HS-27A (cell line): ENCODE results near the gene IL36G.
"Not testable (repeated sequence)": the region's sequence is repeated elsewhere in the genome, so short reads cannot be mapped to it uniquely, and the experiment has no call there.

Experiments used
- DNase-seq: peaks from one replicate; pipeline ENCODE4 v3.0.0-alpha.2; 2012; ENCODE audit warnings: low read depth, missing footprints

IL36G gene

GRCh38 chr2:112977559-112978056 lies at the start of gene IL36G:
Gene IL36G (plus strand): TSS chr2:112978006. CDS start chr2:112978639, 633 bp downstream.
- no peak for DNase-seq

GRCh38 chr2:112933261-112933660 lies 44.5 kb upstream of the IL36G start:
- no peak for DNase-seq

- not testable (repeated sequence) for DNase-seq
Measured at GRCh38 chr2:112934117-112934516, 43.7 kb upstream of the IL36G start.

- DNase-seq = no peak
Measured at GRCh38 chr2:112936927-112937232, 40.9 kb upstream of the IL36G start.

- DNase-seq = peak; percentile 61
Measured at GRCh38 chr2:112938904-112939303, 38.9 kb upstream of the IL36G start.

- no peak for DNase-seq
Measured at GRCh38 chr2:112939425-112939824, 38.4 kb upstream of the IL36G start.

- no peak for DNase-seq
Measured at GRCh38 chr2:112940859-112941625, 36.8 kb upstream of the IL36G start.

GRCh38 chr2:112941753-112942653 lies 35.8 kb upstream of the IL36G start:
- peak; percentile 62 for DNase-seq

- DNase-seq = no peak
Measured at GRCh38 chr2:112942654-112943002, 35.2 kb upstream of the IL36G start.

- DNase-seq = no peak
Measured at GRCh38 chr2:112944971-112945370, 32.8 kb upstream of the IL36G start.

- no peak for DNase-seq
Measured at GRCh38 chr2:112946086-112946485, 31.7 kb upstream of the IL36G start.

GRCh38 chr2:112947374-112947773 lies 30.4 kb upstream of the IL36G start:
- DNase-seq = no peak

GRCh38 chr2:112949456-112949855 lies 28.4 kb upstream of the IL36G start:
- DNase-seq = no peak

- DNase-seq = no peak
Measured at GRCh38 chr2:112954364-112954763, 23.4 kb upstream of the IL36G start.

- DNase-seq = peak; percentile 26
Measured at GRCh38 chr2:112957511-112957910, 20.3 kb upstream of the IL36G start.

GRCh38 chr2:112958428-112959108 lies 19.2 kb upstream of the IL36G start:
- peak; percentile 59 for DNase-seq

GRCh38 chr2:112959109-112959812 lies 18.5 kb upstream of the IL36G start:
- no peak for DNase-seq

- no peak for DNase-seq
Measured at GRCh38 chr2:112960230-112960825, 17.5 kb upstream of the IL36G start.

GRCh38 chr2:112962308-112963175 lies 15.3 kb upstream of the IL36G start:
- no peak for DNase-seq

- no peak for DNase-seq
Measured at GRCh38 chr2:112967023-112967422, 10.8 kb upstream of the IL36G start.
